ENCODE data around the gene BPIFB3.
"Not testable (repeated sequence)": the region's sequence is repeated elsewhere in the genome, so short reads cannot be mapped to it uniquely, and the experiment has no call there.

Gene BPIFB3

DNA sequence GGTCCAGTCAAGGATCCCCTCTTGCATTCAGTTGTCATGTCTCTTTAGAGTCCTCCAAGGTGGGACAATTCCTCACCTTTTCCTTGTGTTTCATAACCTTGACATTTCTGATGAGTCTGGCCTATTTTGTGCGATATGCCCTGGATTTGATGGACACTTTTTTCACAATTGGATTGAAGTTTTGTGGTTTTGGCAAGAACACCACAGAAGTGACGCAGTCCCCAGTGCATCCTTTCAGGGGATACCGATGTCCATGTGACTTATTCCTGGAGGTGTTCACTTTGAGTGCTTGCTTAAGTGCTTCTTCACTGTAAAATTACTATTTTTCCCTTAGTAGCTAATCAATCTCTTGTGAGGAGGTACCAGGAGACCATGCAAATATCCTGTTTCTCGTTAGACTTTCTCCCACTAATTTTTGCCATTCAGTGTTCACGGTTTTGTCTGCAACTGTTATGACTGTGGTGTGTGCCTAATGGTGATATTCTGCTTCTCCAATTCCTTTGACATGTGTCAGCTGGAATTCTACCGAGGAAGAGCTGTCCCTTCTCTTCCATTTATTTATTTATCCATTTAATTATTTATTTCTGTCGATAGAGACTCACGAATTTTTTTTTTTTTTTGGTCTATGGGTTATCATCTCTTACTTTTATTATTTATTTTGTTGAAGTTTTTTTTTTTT, 56.6 kb downstream of the BPIFB3 start:
- peaks cover 13% of the 10 kb centered on the region for H3K27me3 Mint-ChIP-seq (ENCODE audit: low read depth, poor library complexity)
- peaks cover 22% of the 10 kb centered on the region for H3K9me3 Mint-ChIP-seq
- H3K36me3 Mint-ChIP-seq (ENCODE audit: low read depth) = no peaks in the 10 kb centered on the region
- DNase-seq = no peak
- TF ChIP-seq CTCF (IDR thresholded peaks at IDR 0.05) = no peak
- H3K27ac Mint-ChIP-seq = no peak overlapping the region
- H3K4me3 Mint-ChIP-seq = no peak overlapping the region
- peaks cover 10% of the 10 kb centered on the region for H3K4me1 Mint-ChIP-seq

DNA sequence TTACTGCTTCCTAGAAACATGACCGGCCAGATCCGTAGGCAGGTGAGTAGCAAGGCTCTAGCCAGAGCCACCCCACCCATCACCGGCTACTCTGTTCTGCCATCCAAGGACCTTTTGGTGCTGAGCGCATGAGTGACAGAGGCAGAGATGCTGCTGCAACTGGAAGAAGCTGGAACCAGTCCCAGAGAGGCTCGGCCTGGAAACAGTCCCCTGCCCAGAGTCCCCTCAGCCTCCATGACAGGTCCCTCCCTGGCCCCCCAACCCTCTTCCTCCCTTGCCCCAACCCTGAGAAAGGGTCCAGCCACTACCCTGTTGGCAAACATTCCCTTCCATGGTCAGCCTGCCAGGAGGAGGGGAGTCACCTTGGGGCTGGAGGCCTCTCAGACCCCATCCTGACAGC, 57.6 kb downstream of the BPIFB3 start:
- TF ChIP-seq CTCF (IDR thresholded peaks at IDR 0.05) = no peak
- no peak overlapping the region for H3K27ac Mint-ChIP-seq
- no peak overlapping the region for H3K4me3 Mint-ChIP-seq
- H3K4me1 Mint-ChIP-seq = no peaks in the 10 kb centered on the region
- H3K9me3 Mint-ChIP-seq = peaks cover 28% of the 10 kb centered on the region
- DNase-seq = no peak
- no peaks in the 10 kb centered on the region for H3K36me3 Mint-ChIP-seq (ENCODE audit: low read depth)
- H3K27me3 Mint-ChIP-seq (ENCODE audit: low read depth, poor library complexity) = peaks cover 13% of the 10 kb centered on the region

- TF ChIP-seq CTCF (IDR thresholded peaks at IDR 0.05) = no peak
- no peaks in the 10 kb centered on the region for H3K36me3 Mint-ChIP-seq (ENCODE audit: low read depth)
- H3K9me3 Mint-ChIP-seq = peaks cover 30% of the 10 kb centered on the region
- no peak overlapping the region for H3K27ac Mint-ChIP-seq
- no peak overlapping the region for H3K4me3 Mint-ChIP-seq
- peaks cover 4% of the 10 kb centered on the region for H3K27me3 Mint-ChIP-seq (ENCODE audit: low read depth, poor library complexity)
- DNase-seq = no peak
- no peaks in the 10 kb centered on the region for H3K4me1 Mint-ChIP-seq
Measured at GRCh38 chr20:33112547-33113386, 59.1 kb downstream of the BPIFB3 start.

GRCh38 chr20:33113387-33113908, 59.7 kb downstream of the BPIFB3 start:
- peaks cover 30% of the 10 kb centered on the region for H3K9me3 Mint-ChIP-seq
- peaks cover 3% of the 10 kb centered on the region for H3K27me3 Mint-ChIP-seq (ENCODE audit: low read depth, poor library complexity)
- no peak for DNase-seq
- H3K4me1 Mint-ChIP-seq = no peaks in the 10 kb centered on the region
- no peak overlapping the region for H3K4me3 Mint-ChIP-seq
- no peak for TF ChIP-seq CTCF (IDR thresholded peaks at IDR 0.05)
- H3K27ac Mint-ChIP-seq = no peak overlapping the region
- H3K36me3 Mint-ChIP-seq (ENCODE audit: low read depth) = no peaks in the 10 kb centered on the region

- not testable (repeated sequence) for H3K4me1 Mint-ChIP-seq; H3K36me3 Mint-ChIP-seq (ENCODE audit: low read depth); DNase-seq; H3K27ac Mint-ChIP-seq; H3K4me3 Mint-ChIP-seq; H3K27me3 Mint-ChIP-seq (ENCODE audit: low read depth, poor library complexity)
- H3K9me3 Mint-ChIP-seq = peaks cover 30% of the 10 kb centered on the region
Measured at GRCh38 chr20:33115501-33115900, 61.8 kb downstream of the BPIFB3 start.

Data from nephron progenitor cell (in vitro differentiated cells).